GM12801 (cell line): ENCODE data around the gene CYP4A22.

Experiments
- CTCF ChIP-seq: IDR thresholded peaks from one replicate; pipeline ENCODE4 v1.5.1; 2011; ENCODE audit warnings: control low read depth; ENCODE audit not compliant: insufficient read length; ENCODE audit errors: extremely low read depth

The CYP4A22 gene

GRCh38 chr1:47137198-47137597 lies at the start of gene CYP4A22:
Gene CYP4A22 (plus strand): TSS chr1:47137441. CDS start chr1:47137486, 45 bp downstream.
- no peak for TF ChIP-seq CTCF

GRCh38 chr1:47104816-47105215 lies 32.4 kb upstream of the CYP4A22 start:
- TF ChIP-seq CTCF: no peak

DNA sequence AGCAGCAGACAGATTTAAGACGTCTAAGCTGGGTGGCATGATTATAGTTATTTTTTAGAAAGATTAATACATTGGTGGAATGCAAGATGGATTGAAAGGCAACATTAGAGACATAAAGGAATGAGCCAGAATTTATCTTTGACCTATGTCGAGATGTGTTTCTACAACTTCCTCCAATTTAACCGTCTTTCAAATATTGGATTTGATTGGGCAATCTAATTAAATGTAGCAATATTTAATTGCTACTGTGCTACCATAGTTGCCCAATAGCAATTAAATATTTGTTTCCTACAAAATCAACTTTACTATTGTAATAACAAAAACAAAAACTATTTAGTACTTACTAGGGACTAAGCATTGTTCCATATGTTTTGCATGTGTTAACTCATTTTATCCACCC lies 30.4 kb upstream of the CYP4A22 start:
- TF ChIP-seq CTCF: no peak

DNA sequence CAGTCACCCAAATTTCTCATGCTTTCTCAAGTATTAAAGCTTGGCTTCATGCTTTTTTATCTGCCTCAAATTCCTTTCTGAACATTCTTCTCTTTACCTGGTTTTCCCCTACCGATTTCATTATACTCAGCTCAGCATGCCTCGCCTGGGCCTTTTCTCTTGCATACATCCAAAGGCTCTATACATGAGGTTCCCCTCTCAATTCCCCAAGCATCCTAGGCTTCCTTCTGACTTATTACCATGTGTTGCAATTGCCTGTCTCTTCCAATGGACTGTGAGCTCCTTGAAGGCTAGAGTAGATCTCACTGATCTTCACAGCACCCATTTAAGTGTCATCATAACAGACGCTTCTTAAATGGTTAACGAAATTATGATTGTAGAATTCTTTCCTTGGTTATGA lies 24.1 kb upstream of the CYP4A22 start:
- no peak for TF ChIP-seq CTCF

GRCh38 chr1:47128221-47128620 lies 9.0 kb upstream of the CYP4A22 start:
- TF ChIP-seq CTCF: no peak

DNA sequence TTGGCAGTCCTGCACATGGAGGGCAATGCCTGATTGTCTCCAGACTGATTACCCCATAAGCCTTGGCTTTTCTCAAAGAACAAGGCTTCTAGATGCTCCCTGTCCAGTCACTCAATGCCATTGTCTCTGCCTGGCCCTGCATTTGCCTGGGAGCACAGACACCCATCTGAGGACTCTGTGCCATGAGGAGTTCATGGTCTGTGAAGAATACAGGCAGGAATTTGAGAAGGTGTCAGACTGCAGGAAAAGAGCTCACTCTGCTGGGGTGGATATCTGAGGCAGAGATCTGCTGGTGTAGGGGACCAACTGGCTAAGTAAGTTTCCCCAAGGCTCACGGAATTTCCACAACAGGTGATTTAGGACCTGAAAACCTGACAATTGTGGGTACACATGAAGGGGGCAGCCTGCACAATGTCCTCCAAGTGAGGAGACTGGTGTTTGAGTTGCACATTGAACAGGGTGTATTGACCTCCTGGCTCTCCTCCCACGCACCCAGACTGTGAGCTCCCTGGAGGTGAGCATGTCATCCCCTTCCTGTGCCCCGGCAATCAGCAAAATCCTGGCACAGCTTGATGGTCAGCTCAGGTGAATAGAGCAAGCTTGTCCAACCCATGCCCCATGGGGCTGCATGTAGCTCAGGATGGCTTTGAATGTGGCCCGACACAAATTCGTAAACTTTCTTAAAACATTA lies 829 bp downstream of the CYP4A22 start:
- no peak for TF ChIP-seq CTCF

DNA sequence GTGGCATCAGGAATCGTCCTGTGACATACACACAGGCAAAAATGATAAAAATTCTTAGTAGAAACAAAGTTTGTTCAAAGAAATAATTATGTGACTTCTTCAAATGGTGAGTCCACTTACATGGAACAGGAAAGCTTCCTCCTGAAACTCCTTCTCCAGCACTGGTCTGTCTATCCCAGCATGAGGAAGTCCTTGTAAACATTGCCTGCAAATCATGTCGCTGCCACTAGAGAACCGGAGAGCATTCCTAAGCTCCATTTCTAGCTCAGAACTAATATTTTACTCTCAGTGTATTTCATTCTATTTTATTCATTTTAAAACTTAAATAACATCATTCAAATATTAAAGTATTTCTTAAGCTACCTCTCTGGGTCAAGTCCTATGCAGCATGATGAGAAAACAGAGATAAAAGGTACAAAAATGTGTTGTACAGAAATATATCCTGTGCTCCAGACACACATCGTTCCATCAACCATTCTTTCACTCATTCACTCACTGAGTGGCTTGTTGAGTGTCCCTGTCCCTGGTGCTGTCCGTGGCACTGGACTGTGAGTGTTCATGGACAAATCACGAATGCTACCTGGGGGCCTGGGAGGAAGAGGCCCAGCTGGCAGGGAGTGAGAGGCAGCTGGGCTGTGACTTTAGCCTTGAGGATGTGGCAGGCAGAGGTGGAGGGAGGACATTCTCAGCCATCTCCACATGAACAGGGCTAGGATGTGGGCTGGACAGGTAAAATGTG lies 10.0 kb downstream of the CYP4A22 start:
- TF ChIP-seq CTCF: no peak
